Thyroid gland (tissue), 4 donors: ENCODE data around the gene DYRK1A. TPM values are rescaled to one million over a fixed set of nuclear protein-coding genes. Genes with fewer than 3 reads are reported as not detected.
A peak's percentile ranks its signal among the peaks of the same experiment; 100 is the strongest.

Source experiments
- DNase-seq, 2 donors: peaks; one replicate each; pipeline ENCODE4 v3.0.0-alpha.2; 2019
- H3K27ac ChIP-seq, 3 donors: fragments of 200-600 bp; sonication (generic); 1 replicate in 2 of 3; 2 replicates in 1 of 3; pipeline ENCODE4 v1.5.1; 2016 to 2019; ENCODE audit warnings: mild to moderate bottlenecking in 1 of 3, moderate library complexity in 1 of 3
- H3K27me3 ChIP-seq: fragments of 200-600 bp; sonication (generic); one replicate; pipeline ENCODE4 v1.5.1; 2019
- H3K36me3 ChIP-seq, 2 donors: fragments of 200-600 bp; sonication (generic); one replicate each; pipeline ENCODE4 v1.5.1; 2016 to 2019
- H3K4me1 ChIP-seq, 2 donors: fragments of 200-600 bp; sonication (generic); one replicate each; pipeline ENCODE4 v1.5.1; 2017 to 2019
- H3K4me3 ChIP-seq, 3 donors: fragments of 200-600 bp; sonication (generic); replicated peaks in 1 of 3; 1 replicate in 2 of 3; 2 replicates in 1 of 3; pipeline ENCODE4 v1.5.1; 2016; ENCODE audit warnings: mild to moderate bottlenecking in 1 of 3
- H3K9me3 ChIP-seq: fragments of 200-600 bp; sonication (generic); one replicate; pipeline ENCODE4 v1.5.1; 2017
- CTCF ChIP-seq, 6 experiments: fragments of 200-600 bp in 3 of 6; fragments of 450-650 bp in 3 of 6; sonication (generic) in 3 of 6; IDR thresholded peaks; one replicate each; pipeline ENCODE4 v1.5.1; 2016 to 2019; ENCODE audit warnings: antibody characterized with exemption in 6 of 6, mild to moderate bottlenecking in 2 of 6, inconsistent platforms in 1 of 6, moderate library complexity in 1 of 6
- POLR2A ChIP-seq, 2 donors: fragments of 450-650 bp; IDR thresholded peaks; one replicate each; pipeline ENCODE4 v1.6.1; 2017; ENCODE audit warnings: antibody characterized with exemption in 2 of 2, mild to moderate bottlenecking in 2 of 2, moderate library complexity in 1 of 2
- WGBS, 2 donors: methylation state at CpG; one replicate each; pipeline ENCODE4 v1.1.5; 2017; 5-methylcytosine and 5-hydroxymethylcytosine counted together
- intact Hi-C: fragments of 100-400 bp; cut with DNase I; formaldehyde crosslinking; loops from one replicate; pipeline ENCODE4 v1.15.1; 2023
- total RNA-seq, 4 donors: library from RNA; depleted of rRNA; stranded (reverse); fragments of >200 nt; gene quantifications; one replicate each; pipeline ENCODE4 v1.2.3, GENCODE V29; 2016

The DYRK1A gene
- total RNA-seq, 4 donors from 2014 or later: 104 to 299 (median 116) TPM

GRCh38 chr21:37450445-37450941 lies 83.9 kb downstream of the DYRK1A start:
- Histone ChIP-seq H3K27me3 (no peaks in the 10 kb centered on the region), H3K9me3 (no peaks in the 10 kb centered on the region), H3K4me3 (no peak overlapping the region), H3K27ac (no peak overlapping the region), H3K36me3 (no peaks in the 10 kb centered on the region), H3K4me1 (peaks cover 11 to 37% of the 10 kb centered on the region in 2 donors)
- intact Hi-C loops: no loop called here
- WGBS, 2 donors: 84 to 89% methylated on average over 4 of the region's 4 CpGs
- DNase-seq: no peak
- no peak for TF ChIP-seq POLR2A (IDR thresholded peaks at IDR 0.05)
- no peak for TF ChIP-seq CTCF (IDR thresholded peaks at IDR 0.05)

GRCh38 chr21:37451446-37451845 lies 84.9 kb downstream of the DYRK1A start:
- H3K9me3 ChIP-seq: no peaks in the 10 kb centered on the region
- 93 to 95% methylated on average over 13 to 16 of the region's 16 CpGs for WGBS, 2 donors
- TF ChIP-seq POLR2A (IDR thresholded peaks at IDR 0.05): no peak
- no peak for TF ChIP-seq CTCF (IDR thresholded peaks at IDR 0.05)
- H3K4me1 ChIP-seq: peaks cover 20 to 41% of the 10 kb centered on the region in 2 donors
- no peaks in the 10 kb centered on the region for H3K36me3 ChIP-seq
- H3K27ac ChIP-seq: no peak overlapping the region
- no peak overlapping the region for H3K4me3 ChIP-seq
- no peaks in the 10 kb centered on the region for H3K27me3 ChIP-seq
- intact Hi-C loops: no loop called here
- no peak for DNase-seq

GRCh38 chr21:37452227-37452626 lies 85.7 kb downstream of the DYRK1A start:
- Histone ChIP-seq H3K36me3 (no peaks in the 10 kb centered on the region), H3K9me3 (no peaks in the 10 kb centered on the region), H3K4me3 (no peak overlapping the region), H3K27ac (no peak overlapping the region), H3K27me3 (no peaks in the 10 kb centered on the region), H3K4me1 (peaks cover 28 to 38% of the 10 kb centered on the region in 2 donors)
- peak; percentile 29 to 38 for DNase-seq
- intact Hi-C loops: no loop called here
- 24 to 35% methylated on average over 4 of the region's 4 CpGs for WGBS, 2 donors
- TF ChIP-seq POLR2A (IDR thresholded peaks at IDR 0.05): no peak
- TF ChIP-seq CTCF (IDR thresholded peaks at IDR 0.05): no peak

GRCh38 chr21:37453350-37453749 lies 86.8 kb downstream of the DYRK1A start:
- TF ChIP-seq POLR2A (IDR thresholded peaks at IDR 0.05): no peak
- no peak for TF ChIP-seq CTCF (IDR thresholded peaks at IDR 0.05)
- intact Hi-C loops: no loop called here
- H3K4me1 ChIP-seq: peaks cover 31 to 44% of the 10 kb centered on the region in 2 donors

GRCh38 chr21:37454869-37455503 lies 88.4 kb downstream of the DYRK1A start:
- no peak overlapping the region for H3K27ac ChIP-seq
- H3K9me3 ChIP-seq: no peaks in the 10 kb centered on the region
- DNase-seq: no peak
- H3K36me3 ChIP-seq: no peaks in the 10 kb centered on the region
- H3K27me3 ChIP-seq: no peaks in the 10 kb centered on the region
- 29 to 37% methylated on average over 2 of the region's 2 CpGs for WGBS, 2 donors
- TF ChIP-seq CTCF (IDR thresholded peaks at IDR 0.05): no peak
- no peak for TF ChIP-seq POLR2A (IDR thresholded peaks at IDR 0.05)
- H3K4me3 ChIP-seq: no peak overlapping the region
- intact Hi-C loops: no loop called here
- H3K4me1 ChIP-seq: peaks cover 31 to 58% of the 10 kb centered on the region in 2 donors

More at GRCh38 chr21:37453350-37453749, 86.8 kb downstream of the DYRK1A start:
- Histone ChIP-seq H3K27ac (no peak overlapping the region), H3K36me3 (no peaks in the 10 kb centered on the region), H3K9me3 (no peaks in the 10 kb centered on the region), H3K27me3 (no peaks in the 10 kb centered on the region), H3K4me3 (no peak overlapping the region)
- DNase-seq: no peak
- 84 to 88% methylated on average over 4 of the region's 4 CpGs for WGBS, 2 donors
